Esophagus mucosa (tissue), 1 donor: ENCODE results near the gene SIK3. TPM values are rescaled to one million over a fixed set of nuclear protein-coding genes. Genes with fewer than 3 reads are reported as not detected.

Experiments
- ATAC-seq: fragments of 200-7000 bp; cut with Tn5 transposase; one replicate; pipeline ENCODE4 v1.9.1; 2020
- total RNA-seq: library from RNA; stranded (reverse); gene quantifications from one replicate; pipeline ENCODE4 v1.2.4, GENCODE V29; 2023
- donor health status: DM: yes; HTN: yes; CAD: no.

Gene SIK3
- total RNA-seq, 1 donor from 2014 or later: 25.2 TPM

DNA sequence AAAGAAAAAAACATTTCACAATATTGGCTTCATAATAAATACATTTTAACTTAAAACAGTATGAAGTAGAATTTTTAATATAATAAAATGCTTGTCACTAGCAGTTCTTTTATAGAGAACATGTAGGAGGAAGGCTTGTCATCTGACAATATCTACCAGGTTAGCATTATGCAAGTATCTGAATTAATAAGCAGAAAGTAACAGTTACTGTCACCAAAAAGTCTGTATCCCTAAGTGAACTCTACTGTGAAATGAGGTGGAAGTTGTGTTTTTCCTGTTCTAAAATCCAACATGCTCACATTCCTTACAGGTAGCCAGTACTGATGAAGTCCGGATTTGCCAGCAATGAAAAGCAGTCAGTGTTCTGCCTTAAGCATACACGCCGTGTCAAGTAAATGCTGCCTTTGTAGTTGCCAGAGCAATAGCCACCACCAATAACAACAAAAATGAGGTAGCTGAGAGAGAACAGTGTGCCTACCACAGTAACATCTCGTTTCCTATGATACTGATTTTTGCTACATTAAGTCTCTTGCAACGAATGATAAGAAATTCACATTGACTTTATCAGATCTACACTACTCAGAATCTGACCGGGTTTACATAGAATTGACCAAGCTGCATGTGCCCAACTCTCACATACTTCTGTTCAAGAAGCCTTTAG lies 95.5 kb downstream of the SIK3 start:
- no peak for ATAC-seq

DNA sequence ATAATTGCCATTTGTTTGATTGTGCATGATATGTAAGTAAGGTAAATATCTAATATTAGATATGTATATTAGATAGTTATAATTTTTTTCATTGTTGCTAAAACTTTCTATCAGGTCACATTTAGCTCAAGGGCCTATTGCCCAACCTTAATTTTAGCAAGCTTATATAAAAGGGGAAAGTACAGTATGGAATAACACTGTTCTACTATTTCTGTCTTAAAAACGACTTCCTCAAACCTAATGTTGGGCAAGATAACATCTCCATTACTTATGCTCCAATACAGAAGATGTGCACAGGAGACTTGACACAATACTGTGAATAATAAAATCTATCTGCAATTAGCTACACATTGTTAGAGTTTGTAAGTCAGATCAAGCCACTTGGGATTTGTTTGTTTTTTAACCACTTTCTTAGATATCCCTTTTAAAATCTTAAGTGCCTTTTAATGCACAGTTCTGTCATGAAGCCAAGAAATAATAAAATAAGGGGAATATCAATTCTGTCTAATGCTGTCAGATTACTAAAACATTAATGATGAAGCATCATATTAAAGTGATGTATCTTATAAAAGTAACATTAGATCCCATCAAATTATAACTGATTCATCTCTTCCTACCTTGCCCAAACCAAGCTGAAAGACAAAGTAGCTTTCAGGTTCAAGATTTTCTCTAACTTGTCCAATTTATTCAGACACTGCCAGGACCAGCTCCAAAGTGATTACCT lies 98.1 kb downstream of the SIK3 start:
- ATAC-seq: peak; percentile 11

DNA sequence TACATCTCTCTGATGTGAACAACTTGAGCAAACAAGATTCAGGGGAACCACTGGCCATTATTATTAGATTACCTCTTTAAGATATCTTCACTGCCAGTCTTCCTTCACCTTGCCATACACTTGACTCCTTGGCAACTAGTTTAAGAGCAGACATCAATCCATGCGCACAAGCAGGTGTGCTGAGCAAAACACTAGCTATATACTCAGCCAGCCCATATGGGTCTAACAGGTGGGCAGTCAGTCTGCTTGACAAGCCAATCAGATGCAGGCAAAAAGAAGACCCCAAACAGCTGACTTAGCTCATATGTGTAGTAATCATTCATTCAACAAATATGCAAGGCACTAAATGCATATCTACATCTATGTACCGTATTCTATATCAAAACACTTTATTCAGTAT lies 101.2 kb downstream of the SIK3 start:
- ATAC-seq: no peak

DNA sequence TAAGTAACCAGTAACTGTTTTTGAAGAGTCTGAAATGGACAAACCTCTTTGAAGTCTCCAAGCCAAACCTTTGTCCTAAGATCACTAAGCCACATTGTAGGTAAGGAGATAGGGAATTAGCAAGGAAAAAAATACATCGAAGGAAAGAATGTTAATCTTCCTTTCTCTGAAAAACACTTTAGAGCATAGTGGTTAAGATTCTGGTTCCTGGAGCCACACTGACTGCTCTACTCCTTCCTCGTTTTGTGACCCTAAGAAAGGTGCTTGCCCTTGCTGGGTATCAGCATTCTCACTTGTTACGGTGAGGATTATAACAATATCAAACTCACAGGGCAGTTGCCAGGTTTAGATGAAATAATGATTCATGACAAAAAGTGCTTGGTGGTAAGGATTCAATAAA lies 104.0 kb downstream of the SIK3 start:
- ATAC-seq: no peak

DNA sequence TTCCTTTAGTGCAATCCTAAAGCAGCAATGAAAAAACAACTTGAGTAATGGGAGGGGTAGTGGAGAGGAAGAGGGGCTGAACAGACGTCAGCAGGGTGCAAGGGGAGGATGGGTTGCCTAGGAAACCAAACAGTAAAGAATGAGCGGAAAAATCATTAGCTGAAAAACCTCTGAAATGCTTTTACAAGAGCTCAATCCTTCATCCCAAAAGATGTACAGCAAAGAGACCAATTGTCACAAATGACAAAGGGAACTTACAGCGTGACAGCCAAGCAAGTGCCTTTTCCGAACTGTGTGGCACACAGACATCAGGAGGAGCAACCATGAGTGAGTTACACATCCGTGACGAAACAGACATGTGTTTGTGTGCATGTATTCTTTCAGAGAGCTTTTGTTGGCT lies 104.6 kb downstream of the SIK3 start:
- no peak for ATAC-seq

DNA sequence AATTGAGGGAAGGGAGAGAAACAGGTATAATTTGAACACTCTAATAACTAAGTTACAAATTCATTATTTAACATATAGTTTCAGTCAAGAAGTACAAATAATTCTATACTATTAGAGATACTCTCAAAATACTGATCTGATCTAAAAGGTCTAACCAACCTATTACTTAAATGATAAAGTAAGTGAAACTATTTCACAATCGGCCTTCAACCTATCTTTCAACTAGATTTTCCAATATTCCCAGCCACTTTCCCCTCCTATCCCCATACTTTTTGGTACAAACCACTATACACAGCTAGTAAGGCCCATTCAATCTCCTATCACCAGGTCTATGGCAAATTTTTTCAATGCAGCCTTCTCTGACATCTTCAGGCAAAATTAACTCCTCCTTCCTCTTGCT lies 106.7 kb downstream of the SIK3 start:
- no peak for ATAC-seq

DNA sequence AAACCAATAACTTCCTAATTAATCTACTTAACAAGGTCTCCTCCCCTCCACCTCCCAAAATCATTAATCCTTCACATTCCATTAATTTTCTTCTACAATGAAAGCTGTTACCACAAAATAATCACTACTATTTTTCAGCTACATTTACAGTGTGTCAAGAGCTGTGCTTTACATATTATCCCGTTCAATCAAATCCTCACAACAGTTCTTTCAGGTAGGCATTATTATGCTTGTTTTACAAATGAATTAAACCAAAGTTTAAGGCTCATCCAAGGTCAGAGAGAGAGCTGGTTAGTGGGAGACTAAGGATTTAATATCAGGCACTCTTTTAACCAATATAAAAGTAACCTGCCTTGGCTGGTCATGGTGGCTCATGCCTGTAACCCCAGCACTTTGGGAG lies 107.4 kb downstream of the SIK3 start:
- ATAC-seq: no peak

DNA sequence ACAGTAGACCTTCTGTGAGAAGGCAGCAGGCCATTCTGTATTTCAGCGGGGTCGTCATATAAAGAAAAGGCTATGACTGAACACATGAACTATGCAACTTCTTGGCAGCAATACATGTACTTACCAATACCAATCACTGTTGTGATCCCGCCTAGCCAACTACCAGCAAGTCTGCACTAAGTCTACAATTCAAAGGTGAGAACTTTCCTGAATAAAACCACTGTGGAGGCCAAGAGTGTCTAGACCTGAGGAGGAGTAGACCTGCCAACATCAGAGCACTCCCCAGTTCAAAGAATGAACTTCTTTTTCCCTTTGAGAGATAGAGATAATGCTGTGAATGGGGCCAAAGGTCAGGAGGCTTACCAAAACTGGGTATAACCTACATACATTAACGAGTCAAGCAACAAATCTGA lies 108.2 kb downstream of the SIK3 start:
- ATAC-seq: peak; percentile 14

DNA sequence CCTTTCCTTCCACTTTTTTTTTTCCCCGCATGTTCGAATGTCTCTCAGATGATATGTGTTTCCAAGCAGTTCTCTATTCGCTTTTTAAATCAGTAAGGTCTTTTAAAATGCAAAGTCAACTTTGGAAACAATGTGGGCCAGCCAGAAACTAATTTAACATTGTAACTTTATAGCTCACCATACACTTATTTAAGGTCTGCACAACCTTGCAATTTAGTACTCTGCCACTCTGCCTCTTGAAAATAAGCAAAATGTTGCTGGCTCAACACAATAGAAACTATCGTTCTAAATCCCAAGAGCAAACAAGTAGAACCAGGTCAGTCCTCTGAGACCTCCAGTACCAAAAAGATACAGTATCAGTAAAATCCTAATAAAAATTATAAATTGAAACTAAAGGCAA lies 109.0 kb downstream of the SIK3 start:
- no peak for ATAC-seq

DNA sequence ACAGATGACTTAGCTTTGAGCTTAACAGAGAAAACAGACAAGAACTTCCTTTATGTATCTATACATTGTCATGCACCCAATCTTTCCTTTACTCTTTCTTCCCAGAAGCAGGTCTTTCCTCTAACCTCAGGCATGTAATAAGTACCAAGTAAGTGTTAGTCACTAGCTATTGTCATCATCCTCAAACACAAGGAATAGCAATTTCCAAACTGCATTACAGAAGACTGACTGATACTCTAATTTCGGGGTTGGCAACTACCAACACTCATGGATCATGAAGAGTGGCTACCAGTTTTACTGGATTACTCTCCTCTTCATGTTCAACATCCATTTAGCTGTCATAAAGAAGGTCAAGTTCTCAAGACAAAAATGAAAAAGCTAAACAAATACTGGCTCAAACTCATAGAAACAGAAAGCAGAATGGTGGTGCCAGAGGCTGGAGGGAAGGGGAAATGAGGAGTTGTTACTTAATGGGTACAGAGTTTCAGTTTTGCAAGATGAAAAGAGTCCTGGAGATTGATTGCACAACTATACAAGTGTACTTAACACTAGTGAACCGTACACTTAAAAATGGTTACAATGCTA lies 111.6 kb downstream of the SIK3 start:
- ATAC-seq: peak; percentile 95

DNA sequence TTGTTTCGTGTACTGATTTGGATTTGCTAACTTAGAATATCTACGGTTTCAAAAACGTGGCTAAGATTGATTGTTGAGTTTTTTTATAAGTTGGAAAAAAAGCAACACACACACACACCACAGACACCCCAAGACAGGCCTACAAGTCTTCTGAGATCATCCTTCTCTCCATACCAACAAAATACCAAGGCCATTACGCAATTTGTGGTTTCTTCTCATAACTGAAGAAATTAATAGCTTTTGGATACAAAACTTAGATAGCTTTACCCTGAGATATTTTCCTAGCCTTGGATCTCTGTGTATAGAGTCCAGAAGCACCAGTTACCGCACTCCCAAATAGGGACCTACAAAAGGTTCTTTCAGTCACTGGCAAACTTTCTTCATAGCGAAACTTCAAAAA lies 113.6 kb downstream of the SIK3 start:
- ATAC-seq: no peak

DNA sequence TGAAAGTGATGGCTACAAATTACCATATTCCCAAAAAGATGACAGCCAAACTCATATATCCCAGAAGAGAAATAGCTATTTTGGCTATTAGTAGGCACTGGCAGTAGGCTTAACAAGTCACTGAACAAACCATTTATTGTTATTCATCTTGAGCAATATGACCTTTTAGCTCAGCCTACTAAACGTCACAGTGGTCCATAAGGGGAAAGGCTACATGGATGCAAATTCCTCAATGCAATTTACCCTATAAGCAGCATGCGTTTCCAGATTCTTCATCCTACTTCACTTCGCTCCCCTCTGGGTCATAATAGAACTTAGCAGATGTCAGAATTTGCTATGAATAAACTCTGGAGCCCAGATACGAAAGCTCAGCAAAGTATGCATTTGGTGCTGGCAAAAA lies 114.0 kb downstream of the SIK3 start:
- ATAC-seq: no peak

DNA sequence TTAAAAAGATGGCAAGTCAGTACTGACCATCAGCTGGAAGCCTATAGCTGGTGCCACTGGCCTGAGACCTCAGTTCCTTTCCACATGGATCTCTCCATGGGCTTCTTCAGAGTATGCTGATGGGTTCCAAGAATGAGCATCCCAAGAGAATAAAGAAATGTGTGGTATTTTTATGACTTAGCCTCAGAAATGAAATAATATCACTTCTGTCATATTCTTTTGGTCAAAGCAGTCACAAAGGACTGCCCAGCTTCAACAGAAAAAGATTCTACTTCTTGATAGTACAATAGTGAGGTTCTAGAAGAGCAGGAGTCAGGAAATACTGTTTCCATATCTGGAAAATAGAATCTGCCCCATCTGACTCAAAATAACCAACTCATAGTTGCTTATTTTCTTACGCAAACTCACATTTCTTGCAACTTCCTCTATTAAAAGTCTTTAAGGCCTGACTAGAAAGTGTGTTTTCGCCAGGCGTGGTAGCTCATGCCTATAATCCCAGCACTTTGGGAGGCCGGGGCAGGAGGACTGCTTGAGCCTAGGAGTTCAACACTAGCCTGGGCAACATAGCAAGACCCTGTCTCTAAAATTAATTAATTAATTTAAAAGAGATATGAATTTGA lies 116.9 kb downstream of the SIK3 start:
- ATAC-seq: no peak

DNA sequence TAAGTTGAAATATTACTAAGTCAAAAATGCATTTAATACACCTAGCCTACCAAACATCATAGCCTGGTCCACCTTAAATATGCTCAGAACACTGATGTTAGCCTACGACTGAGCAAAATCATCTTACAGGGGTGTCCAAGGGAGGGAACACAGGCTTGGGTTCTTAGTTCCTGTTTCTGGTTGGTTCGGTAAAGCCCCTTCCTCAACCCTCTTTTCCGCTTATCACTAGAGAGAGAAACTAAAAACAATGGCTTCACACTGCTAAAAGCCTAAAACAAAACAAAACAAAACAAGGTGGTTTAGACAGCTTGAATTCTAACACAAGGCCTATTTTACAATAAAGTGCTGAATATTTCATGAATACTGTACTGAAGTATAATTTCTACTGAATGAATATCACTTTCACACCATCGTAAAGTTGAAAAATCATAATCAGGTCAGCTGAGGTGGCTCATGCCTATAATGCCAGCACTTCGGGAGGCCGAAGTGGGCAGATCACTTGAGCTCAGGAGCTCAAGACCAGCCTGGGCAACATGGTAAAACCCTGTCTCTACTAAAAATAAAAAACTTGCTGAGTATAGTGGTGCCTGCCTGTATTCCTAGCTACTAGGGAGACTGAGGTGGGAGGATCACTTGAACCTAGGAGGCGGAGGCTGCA lies 118.0 kb downstream of the SIK3 start:
- peak; percentile 39 for ATAC-seq

DNA sequence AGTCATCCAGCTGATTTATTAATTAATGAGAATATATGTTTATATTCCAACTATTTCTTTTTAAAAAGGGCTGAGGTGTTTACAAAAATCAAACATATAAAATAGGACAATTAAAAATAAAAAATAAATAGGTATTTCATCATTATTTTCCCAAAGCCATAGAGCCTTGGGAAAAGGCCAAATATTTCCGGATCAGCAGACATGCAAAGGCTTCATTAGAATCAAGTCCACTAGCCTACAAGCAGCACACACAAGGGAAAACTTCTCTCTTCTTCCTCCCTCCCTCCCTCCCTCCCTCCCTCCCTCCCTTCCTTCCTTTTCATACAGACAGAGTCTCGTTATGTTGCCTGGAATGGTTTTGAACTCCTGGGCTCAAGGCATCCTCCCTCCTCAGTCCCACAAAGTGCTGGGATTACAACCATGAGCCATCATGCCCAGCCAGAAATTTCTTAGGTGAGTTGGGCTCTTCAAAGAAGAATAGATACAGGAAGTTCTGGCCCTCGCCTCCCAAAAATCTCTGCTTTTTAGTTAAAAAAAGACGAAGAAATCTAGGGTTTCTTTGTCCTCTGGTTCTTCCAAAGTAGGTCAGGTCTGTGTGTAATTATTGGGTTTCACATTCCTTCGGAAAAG lies 121.2 kb downstream of the SIK3 start:
- ATAC-seq: no peak

DNA sequence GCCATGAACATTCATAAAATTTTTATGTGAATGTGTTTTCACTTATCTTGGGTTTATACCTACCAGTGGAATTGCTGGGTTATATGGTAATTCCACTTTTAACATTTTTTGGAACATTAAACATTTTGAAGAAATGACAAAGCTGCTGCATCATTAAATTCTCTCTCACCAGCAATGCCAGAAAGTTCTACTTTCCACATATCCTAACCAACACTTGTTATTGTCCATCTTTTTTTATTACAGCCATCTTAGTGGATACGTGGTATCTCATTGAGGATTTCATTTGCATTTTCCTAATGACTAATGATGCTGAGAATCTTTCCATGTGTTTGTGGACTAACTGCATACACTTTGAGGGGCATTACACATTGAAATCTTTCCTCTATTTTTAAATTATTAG lies 122.6 kb downstream of the SIK3 start:
- no peak for ATAC-seq

DNA sequence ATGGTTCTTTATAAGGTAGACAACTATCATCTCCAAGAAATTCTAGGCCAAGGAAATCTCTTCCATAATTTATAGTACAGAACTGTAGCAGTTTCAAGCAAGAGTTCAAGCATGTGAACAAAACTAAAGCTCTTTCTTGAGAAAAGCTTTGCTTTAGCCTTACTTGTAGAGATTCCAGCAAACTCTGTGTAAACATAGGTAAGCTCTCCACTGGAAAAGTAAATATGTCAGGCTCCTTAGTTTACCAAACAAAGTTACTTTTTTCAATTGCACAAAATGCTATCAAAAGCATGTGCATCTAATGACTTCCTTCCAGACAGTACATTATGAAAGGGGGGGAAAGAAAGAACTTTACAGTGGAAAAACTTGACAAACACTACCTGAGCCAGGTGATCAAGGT lies 125.0 kb downstream of the SIK3 start:
- ATAC-seq: no peak

DNA sequence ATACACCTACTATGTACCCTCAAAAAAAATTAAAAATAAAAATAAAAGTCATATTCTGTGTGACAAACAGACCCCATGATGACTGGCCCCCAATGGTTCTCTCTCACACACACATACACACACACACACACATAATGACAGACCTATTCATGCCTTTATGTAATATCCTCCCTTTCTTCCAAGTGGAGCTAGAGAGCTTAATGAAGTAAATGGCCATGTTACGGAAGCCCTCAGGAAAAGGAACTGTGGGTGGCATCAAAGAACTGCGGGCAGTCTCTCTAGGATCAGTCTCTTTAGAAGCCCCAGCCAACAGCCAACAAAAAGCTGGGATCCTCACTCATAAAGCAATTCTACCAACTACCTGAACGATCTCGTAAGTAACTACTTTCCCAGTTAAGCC lies 125.5 kb downstream of the SIK3 start:
- no peak for ATAC-seq

DNA sequence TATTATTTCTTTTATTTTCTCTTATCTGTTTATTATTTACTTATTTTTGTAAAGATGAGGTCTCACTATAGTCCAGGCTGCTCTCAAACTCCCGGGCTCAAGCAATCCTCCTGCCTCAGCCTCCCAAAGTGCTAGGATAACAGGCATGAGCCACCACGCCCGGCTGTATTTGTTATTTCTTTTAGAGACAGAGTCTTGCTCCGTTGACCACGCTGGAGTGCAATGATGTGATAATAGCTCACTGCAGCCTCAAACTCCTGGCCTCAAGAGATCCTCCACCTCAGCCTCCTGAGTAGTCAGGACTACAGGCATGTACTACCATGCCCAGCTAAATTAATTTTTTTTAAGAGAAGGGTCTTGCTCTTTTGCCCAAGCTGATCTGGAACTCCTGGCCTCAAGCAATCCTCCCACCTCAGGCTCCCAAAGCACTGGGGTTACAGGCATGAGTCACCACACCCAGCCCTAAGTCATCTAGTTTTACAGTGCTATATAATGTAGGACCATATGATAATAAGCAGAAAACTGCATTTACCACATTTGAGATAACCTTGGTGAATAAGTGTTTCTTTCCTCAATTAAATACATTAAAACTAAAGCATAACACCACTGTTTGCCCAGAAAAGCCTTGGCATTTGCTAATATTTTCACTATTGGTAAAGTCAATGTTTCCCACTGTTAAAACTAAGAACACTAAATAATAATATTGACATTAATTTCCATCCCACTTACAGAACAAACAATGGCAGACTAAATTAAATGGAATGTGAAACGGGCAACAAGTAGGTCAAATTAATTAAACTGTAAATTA lies 127.5 kb downstream of the SIK3 start:
- ATAC-seq: no peak

DNA sequence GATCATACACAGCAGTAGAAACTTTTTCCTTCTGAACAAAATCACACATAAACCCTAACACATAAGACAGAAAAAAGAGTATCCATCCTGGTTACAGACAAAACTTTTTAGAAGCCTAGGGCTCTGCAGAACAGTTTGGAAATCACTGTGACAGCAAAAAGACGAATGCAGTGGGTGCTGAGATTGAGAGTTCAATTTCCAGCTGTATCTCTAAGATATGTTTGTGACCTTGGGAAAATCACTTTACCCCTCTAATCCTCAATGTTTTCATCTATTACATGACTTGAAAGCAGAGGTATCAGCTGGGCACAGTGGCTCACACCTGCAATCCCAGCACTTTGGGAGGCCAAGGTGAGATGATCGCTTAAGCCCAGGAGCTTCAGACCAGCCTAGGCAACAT lies 128.5 kb downstream of the SIK3 start:
- ATAC-seq: no peak

DNA sequence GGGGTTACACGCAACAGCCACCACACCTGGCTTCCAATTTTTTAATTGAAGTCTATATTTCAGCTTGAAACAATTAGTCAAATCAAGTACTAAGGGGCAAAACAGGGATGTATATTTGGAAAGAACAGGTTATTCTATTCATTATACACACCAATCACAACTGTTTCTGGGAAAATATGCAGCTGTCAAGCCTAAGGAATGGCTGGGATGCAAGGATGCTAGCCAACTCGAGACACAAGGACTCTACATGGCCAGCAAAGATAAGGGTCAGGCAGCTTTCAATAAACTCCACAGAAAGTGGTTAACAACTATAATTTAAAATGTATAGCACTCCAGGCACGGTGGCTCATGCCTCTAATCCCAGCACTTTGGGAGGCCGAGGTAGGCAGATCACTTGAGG lies 134.0 kb downstream of the SIK3 start:
- ATAC-seq: no peak

DNA sequence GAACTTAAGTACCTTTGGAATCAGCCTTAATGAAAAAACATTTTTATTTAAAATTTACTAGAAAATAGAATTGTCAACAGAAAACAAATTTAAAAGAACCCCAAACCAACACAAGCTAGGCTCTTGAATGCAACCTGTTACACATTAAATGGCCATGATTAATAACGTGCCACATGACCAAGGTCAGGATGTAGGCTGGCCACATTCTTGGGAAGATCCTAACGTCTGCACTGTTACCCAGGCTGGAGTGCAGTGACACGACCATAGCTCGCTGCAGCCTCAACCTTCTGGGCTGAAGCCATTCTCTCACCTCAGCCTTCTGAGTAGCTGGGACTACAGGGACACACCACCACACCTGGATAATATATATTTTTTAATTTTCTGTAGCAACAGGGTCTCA lies 134.4 kb downstream of the SIK3 start:
- peak; percentile 20 for ATAC-seq
